WERI-Rb-1 (cell line): ENCODE data around the gene ARVCF.

Experiments used
- DNase-seq: peaks from one replicate; pipeline ENCODE4 v3.0.0-alpha.2; 2020
- H3K27ac ChIP-seq: fragments of 250-450 bp; sonication (Bioruptor Pico); 2 replicates; pipeline ENCODE4 v1.5.1; 2020; ENCODE audit warnings: mild to moderate bottlenecking, moderate library complexity
- H3K27me3 ChIP-seq: fragments of 250-450 bp; sonication (Bioruptor Pico); 2 replicates; pipeline ENCODE4 v1.5.1; 2021; ENCODE audit warnings: mild to moderate bottlenecking, low read depth, moderate library complexity; ENCODE audit not compliant: insufficient read depth, severe bottlenecking
- H3K36me3 ChIP-seq: fragments of 250-450 bp; sonication (Bioruptor Pico); 2 replicates; pipeline ENCODE4 v1.5.1; 2020; ENCODE audit warnings: mild to moderate bottlenecking, moderate library complexity
- H3K4me3 ChIP-seq: 2 replicates; pipeline ENCODE4 v1.5.1; 2011; ENCODE audit warnings: low read depth, mild to moderate bottlenecking, control low read depth, low read length
- H3K9me3 ChIP-seq: fragments of 250-450 bp; sonication (Bioruptor Pico); 2 replicates; pipeline ENCODE4 v1.5.1; 2021; ENCODE audit warnings: mild to moderate bottlenecking, moderate library complexity; ENCODE audit not compliant: severe bottlenecking
- TF ChIP-seq, protein P1 (sequence below): IDR thresholded peaks from 2 replicates; pipeline ENCODE4 v1.5.1; 2011; ENCODE audit warnings: low read depth, mild to moderate bottlenecking, control low read depth, inconsistent platforms, low read length

Gene ARVCF

DNA sequence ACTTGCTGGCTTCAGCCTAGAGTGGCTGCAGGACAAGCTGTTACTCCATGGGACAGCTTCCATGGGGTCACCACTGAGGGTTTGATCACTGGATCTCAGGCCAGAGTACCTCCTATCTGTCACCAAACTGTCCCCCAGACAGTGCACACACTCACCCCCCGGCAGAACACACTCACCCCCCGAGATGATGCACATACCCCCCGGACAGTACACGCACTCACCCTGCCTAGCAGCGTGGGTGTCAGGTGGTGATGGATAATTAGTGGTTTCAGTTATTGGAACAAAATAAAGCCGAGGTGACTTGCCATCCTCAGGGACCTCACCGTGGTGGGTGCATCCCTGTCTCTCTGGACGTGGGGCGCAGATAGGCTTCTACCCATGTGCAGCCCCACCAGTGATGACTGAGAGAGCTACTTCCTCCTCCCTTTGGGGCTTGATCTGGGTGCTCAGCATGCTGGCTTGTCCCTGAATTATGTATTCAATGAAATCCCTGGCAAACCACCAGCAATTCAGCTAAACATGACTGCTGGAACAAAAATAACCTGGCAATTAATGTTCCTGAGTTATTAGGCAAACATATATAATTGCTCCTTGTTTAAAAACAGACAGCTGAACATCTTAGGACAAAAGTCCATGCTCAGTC is 23.2 kb upstream of the ARVCF start:
- no peaks in the 10 kb centered on the region for H3K27me3 ChIP-seq
- H3K36me3 ChIP-seq, result no peaks in the 10 kb centered on the region
- H3K27ac ChIP-seq, result no peak overlapping the region
- no peak for DNase-seq
- no peak overlapping the region for H3K4me3 ChIP-seq
- TF ChIP-seq, protein P1, sequence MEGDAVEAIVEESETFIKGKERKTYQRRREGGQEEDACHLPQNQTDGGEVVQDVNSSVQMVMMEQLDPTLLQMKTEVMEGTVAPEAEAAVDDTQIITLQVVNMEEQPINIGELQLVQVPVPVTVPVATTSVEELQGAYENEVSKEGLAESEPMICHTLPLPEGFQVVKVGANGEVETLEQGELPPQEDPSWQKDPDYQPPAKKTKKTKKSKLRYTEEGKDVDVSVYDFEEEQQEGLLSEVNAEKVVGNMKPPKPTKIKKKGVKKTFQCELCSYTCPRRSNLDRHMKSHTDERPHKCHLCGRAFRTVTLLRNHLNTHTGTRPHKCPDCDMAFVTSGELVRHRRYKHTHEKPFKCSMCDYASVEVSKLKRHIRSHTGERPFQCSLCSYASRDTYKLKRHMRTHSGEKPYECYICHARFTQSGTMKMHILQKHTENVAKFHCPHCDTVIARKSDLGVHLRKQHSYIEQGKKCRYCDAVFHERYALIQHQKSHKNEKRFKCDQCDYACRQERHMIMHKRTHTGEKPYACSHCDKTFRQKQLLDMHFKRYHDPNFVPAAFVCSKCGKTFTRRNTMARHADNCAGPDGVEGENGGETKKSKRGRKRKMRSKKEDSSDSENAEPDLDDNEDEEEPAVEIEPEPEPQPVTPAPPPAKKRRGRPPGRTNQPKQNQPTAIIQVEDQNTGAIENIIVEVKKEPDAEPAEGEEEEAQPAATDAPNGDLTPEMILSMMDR, result no peak
- no peaks in the 10 kb centered on the region for H3K9me3 ChIP-seq

DNA sequence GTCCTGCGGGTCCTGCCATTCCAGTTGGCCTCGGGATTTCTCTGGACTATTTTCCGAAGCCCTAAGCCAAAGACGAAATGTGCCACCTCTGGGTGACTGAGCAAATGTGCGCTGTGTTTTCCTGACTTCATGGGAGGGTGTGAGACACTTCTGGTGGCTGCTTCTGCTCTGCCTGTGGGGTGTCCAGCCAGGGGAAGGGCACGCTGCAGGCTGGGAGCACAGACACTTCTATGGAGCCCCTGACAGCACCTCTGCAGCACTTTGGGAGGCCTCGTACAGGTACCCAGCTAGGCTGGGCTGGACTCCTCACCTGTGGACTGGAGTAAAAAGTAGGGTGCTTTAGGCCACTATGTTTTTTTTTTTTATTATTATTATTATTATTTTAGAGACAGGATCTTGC is 22.0 kb upstream of the ARVCF start:
- Histone ChIP-seq H3K27me3 (no peaks in the 10 kb centered on the region), H3K36me3 (no peaks in the 10 kb centered on the region), H3K27ac (no peak overlapping the region), H3K9me3 (no peaks in the 10 kb centered on the region), H3K4me3 (no peak overlapping the region)
- DNase-seq, result no peak
- TF ChIP-seq, protein P1, result no peak

DNA sequence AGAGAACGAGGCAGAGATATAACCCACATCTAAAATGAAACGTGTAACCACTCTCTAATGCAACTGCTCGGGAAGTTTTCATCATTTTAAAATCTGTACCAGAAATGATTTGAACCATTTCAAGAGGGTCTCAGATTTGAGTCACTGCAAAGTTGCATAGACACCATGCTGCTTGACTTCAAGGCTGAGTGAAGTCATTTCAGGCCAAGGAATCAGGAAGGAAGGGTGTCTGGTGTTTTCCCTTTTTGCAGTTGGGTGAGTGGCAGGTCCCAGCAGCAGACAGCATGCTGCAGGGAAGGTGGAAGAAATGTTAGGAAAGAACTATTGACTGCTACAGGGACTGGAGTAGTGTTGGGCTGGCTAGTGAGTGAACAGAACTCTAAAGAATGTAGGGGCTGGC is 20.8 kb upstream of the ARVCF start:
- Histone ChIP-seq H3K27ac (no peak overlapping the region), H3K4me3 (no peak overlapping the region), H3K9me3 (no peaks in the 10 kb centered on the region), H3K36me3 (no peaks in the 10 kb centered on the region), H3K27me3 (no peaks in the 10 kb centered on the region)
- no peak for DNase-seq
- TF ChIP-seq, protein P1, result no peak

DNA sequence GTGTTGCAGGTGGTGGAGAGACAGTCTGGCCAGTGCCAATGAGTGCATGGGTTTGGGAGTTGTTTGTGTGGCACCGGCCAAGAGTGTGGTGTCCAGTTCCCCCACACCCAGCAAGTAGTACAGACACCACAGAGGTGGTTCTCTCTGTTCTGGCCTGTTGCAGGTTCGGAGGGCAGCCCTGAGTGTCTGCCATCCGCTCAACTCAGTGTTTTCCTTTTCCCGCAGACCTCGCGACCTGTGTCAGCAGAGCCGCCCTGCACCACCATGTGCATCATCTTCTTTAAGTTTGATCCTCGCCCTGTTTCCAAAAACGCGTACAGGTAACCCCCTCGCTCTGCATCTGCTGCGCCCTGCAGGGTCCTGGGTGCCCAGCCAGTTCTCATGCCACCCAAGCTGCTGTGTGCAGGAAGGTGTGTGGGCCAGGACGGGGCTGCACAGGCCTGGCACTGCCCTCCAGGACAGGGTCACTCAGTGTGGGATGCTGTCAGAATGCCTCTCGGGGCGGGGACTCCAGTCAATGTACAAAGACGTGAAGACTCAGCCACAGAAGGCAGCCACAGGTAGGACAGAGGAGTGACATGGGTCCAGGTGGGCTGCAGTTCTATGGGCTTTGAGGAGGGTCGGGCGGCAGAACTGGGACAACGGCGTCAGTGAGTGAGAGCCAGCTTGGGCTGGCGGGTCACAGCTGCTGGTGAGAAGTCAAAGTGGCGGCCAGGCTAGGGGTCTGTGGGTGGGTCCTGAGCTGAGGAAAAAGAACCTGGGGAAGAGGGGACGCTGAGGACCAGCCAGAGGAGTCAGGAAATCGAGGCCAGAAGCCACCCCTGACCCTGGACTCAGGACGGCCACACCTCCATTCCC is 20.1 kb upstream of the ARVCF start:
- TF ChIP-seq, protein P1, result no peak
- H3K9me3 ChIP-seq, result no peaks in the 10 kb centered on the region
- H3K27me3 ChIP-seq, result no peaks in the 10 kb centered on the region
- H3K36me3 ChIP-seq, result no peaks in the 10 kb centered on the region
- H3K4me3 ChIP-seq, result no peak overlapping the region
- DNase-seq, result no peak
- H3K27ac ChIP-seq, result no peak overlapping the region

DNA sequence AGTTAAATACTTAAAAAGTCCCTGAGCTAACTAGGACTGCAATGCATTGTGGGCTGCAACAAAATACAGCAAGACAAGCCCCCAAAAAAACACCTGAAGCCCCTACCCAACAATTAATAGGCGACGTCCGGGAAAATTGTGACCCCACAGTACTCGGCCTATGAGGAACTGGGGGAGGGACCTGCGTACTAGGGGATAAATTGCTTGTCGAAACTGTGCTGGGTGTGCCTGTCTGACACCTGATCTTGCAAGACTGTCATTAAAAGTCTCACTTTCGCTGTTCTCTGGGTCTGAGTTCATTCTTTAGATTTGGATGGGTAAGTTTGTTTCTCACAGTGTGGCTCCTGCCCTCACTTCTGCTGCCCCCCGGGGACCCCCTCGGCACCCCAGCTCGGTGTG is 19.5 kb upstream of the ARVCF start:
- TF ChIP-seq, protein P1, result no peak
- Histone ChIP-seq H3K36me3 (no peaks in the 10 kb centered on the region), H3K9me3 (no peaks in the 10 kb centered on the region), H3K27ac (no peak overlapping the region), H3K4me3 (no peak overlapping the region), H3K27me3 (no peaks in the 10 kb centered on the region)
- no peak for DNase-seq
